ENCODE data around the gene COL1A2. TPM values are rescaled to one million over a fixed set of nuclear protein-coding genes. Genes with fewer than 3 reads are reported as not detected.

The COL1A2 gene
- polyA plus RNA-seq, 1 donor from 2014 or later: 2.5 TPM

GRCh38 chr7:94366163-94366562 is 28.5 kb upstream of the COL1A2 start:
- H3K36me3 ChIP-seq (ENCODE audit: insufficient read depth, low read length): no peaks in the 10 kb centered on the region
- no peak overlapping the region for H3K27ac ChIP-seq (ENCODE audit: low read length)
- H3K9ac ChIP-seq (ENCODE audit: low read length): no peak overlapping the region
- no peaks in the 10 kb centered on the region for H3F3A ChIP-seq (ENCODE audit: insufficient read depth, low read length, poor library complexity, severe bottlenecking)
- H3K9me2 ChIP-seq (ENCODE audit: insufficient read depth, low read length): no peaks in the 10 kb centered on the region
- no peaks in the 10 kb centered on the region for H3K79me2 ChIP-seq (replicated peaks; ENCODE audit: insufficient read depth, low read length)
- no peak for TF ChIP-seq CTCF (IDR thresholded peaks at IDR 0.05; ENCODE audit: poor library complexity, severe bottlenecking)
- TF ChIP-seq TAF1 (IDR thresholded peaks at IDR 0.05; ENCODE audit: low read depth): no peak
- no peak for TF ChIP-seq EZH2 (IDR thresholded peaks at IDR 0.05; ENCODE audit: borderline replicate concordance, insufficient read depth, low read length, poor library complexity, severe bottlenecking)
- TF ChIP-seq RAD21 (conservative IDR thresholded peaks at IDR 0.05): no peak
- TF ChIP-seq MXI1 (conservative IDR thresholded peaks at IDR 0.05; ENCODE audit: poor library complexity, severe bottlenecking): no peak
- TF ChIP-seq POLR2AphosphoS5 (IDR thresholded peaks at IDR 0.05): no peak
- TF ChIP-seq SMC3 (conservative IDR thresholded peaks at IDR 0.05; ENCODE audit: poor library complexity): no peak
- TF ChIP-seq EP300 (conservative IDR thresholded peaks at IDR 0.05; ENCODE audit: poor library complexity, severe bottlenecking): no peak
- TF ChIP-seq REST (IDR thresholded peaks at IDR 0.05; ENCODE audit: borderline replicate concordance): no peak
- no peak overlapping the region for H3K4me2 ChIP-seq (ENCODE audit: low read length)
- H2AFZ ChIP-seq (ENCODE audit: low read depth, low read length): no peak overlapping the region
- no peak overlapping the region for H3K4me3 ChIP-seq (ENCODE audit: low read length)
- no peaks in the 10 kb centered on the region for H4K20me1 ChIP-seq (ENCODE audit: insufficient read depth)
- H3K9me3 ChIP-seq (ENCODE audit: low read length): no peaks in the 10 kb centered on the region
- no peaks in the 10 kb centered on the region for H3K27me3 ChIP-seq (ENCODE audit: insufficient read depth, low read depth, low read length)

- H3K9me2 ChIP-seq (ENCODE audit: insufficient read depth, low read length): no peaks in the 10 kb centered on the region
- no peaks in the 10 kb centered on the region for H3K27me3 ChIP-seq (ENCODE audit: insufficient read depth, low read depth, low read length)
- no peak overlapping the region for H3K4me2 ChIP-seq (ENCODE audit: low read length)
- no peaks in the 10 kb centered on the region for H3F3A ChIP-seq (ENCODE audit: insufficient read depth, low read length, poor library complexity, severe bottlenecking)
- no peaks in the 10 kb centered on the region for H4K20me1 ChIP-seq (ENCODE audit: insufficient read depth)
- H3K79me2 ChIP-seq (replicated peaks; ENCODE audit: insufficient read depth, low read length): no peaks in the 10 kb centered on the region
- H3K36me3 ChIP-seq (ENCODE audit: insufficient read depth, low read length): no peaks in the 10 kb centered on the region
- H3K4me3 ChIP-seq (ENCODE audit: low read length): no peak overlapping the region
- TF ChIP-seq SMC3 (conservative IDR thresholded peaks at IDR 0.05; ENCODE audit: poor library complexity) (no peak), EZH2 (IDR thresholded peaks at IDR 0.05; ENCODE audit: borderline replicate concordance, insufficient read depth, low read length, poor library complexity, severe bottlenecking) (no peak), RAD21 (conservative IDR thresholded peaks at IDR 0.05) (no peak), EP300 (conservative IDR thresholded peaks at IDR 0.05; ENCODE audit: poor library complexity, severe bottlenecking) (no peak), TAF1 (IDR thresholded peaks at IDR 0.05; ENCODE audit: low read depth) (no peak), CTCF (IDR thresholded peaks at IDR 0.05; ENCODE audit: poor library complexity, severe bottlenecking) (no peak), MXI1 (conservative IDR thresholded peaks at IDR 0.05; ENCODE audit: poor library complexity, severe bottlenecking) (no peak), POLR2AphosphoS5 (IDR thresholded peaks at IDR 0.05) (no peak), REST (IDR thresholded peaks at IDR 0.05; ENCODE audit: borderline replicate concordance) (no peak)
- H3K27ac ChIP-seq (ENCODE audit: low read length): no peak overlapping the region
- H3K9me3 ChIP-seq (ENCODE audit: low read length): no peaks in the 10 kb centered on the region
- H2AFZ ChIP-seq (ENCODE audit: low read depth, low read length): no peak overlapping the region
- H3K9ac ChIP-seq (ENCODE audit: low read length): no peak overlapping the region
Measured at GRCh38 chr7:94366832-94367231, 27.9 kb upstream of the COL1A2 start.
